CD4-positive, alpha-beta memory T cell (primary cell): ENCODE results near the gene SPACA1. TPM values are rescaled to one million over a fixed set of nuclear protein-coding genes. Genes with fewer than 3 reads are reported as not detected.

Source experiments
- CTCF ChIA-PET: fragments of 350-600 bp; sonication (Branson Sonifier 250); formaldehyde crosslinking; loops from one replicate; lab custom pipeline; 2021; ENCODE audit warnings: inconsistent platforms; ENCODE audit not compliant: partially characterized antibody; lab: Charles Lee
- POLR2A ChIA-PET: fragments of 350-600 bp; sonication (Branson Sonifier 250); formaldehyde crosslinking; loops from one replicate; lab custom pipeline; 2021; ENCODE audit not compliant: partially characterized antibody; lab: Charles Lee
- DNase-seq, 5 donors: peaks; one replicate each; pipeline versions ENCODE4 v3.0.0 to v3.0.0-alpha.2; 2020 to 2022; ENCODE audit warnings: mixed read lengths in 1 of 5
- H3K27ac ChIP-seq: one replicate; pipeline ENCODE4 v1.7.0; 2013; ENCODE audit warnings: low read depth, low read length
- H3K27me3 ChIP-seq: 2 replicates; pipeline ENCODE4 v1.7.0; 2013; ENCODE audit warnings: mild to moderate bottlenecking, low read length, moderate library complexity; ENCODE audit not compliant: insufficient read depth
- H3K36me3 ChIP-seq: 2 replicates; pipeline ENCODE4 v1.7.0; 2013; ENCODE audit warnings: mild to moderate bottlenecking, low read length, moderate library complexity; ENCODE audit not compliant: insufficient read depth
- H3K4me1 ChIP-seq: 2 replicates; pipeline ENCODE4 v1.7.0; 2013; ENCODE audit warnings: mild to moderate bottlenecking, low read length, moderate library complexity; ENCODE audit not compliant: insufficient read depth
- H3K4me3 ChIP-seq, 2 donors: one replicate each; pipeline ENCODE4 v1.7.0; 2013; ENCODE audit warnings: low read length in 2 of 2, mild to moderate bottlenecking in 1 of 2
- H3K9me3 ChIP-seq, 2 donors: one replicate each; pipeline ENCODE4 v1.7.0; 2013; ENCODE audit warnings: low read length in 2 of 2, control low read depth in 1 of 2; ENCODE audit not compliant: control insufficient read depth in 1 of 2
- H3K27ac Mint-ChIP-seq, 7 donors: one replicate each; pipeline ENCODE4 v1.8.0; 2020 to 2021; ENCODE audit warnings: mixed read lengths in 7 of 7, mild to moderate bottlenecking in 6 of 7, inconsistent platforms in 3 of 7, moderate library complexity in 3 of 7
- H3K27me3 Mint-ChIP-seq, 2 donors: one replicate each; pipeline ENCODE4 v1.8.0; 2020 to 2021; ENCODE audit warnings: mixed read lengths in 2 of 2
- H3K36me3 Mint-ChIP-seq, 2 donors: one replicate each; pipeline ENCODE4 v1.8.0; 2020 to 2021; ENCODE audit warnings: mixed read lengths in 2 of 2, inconsistent platforms in 1 of 2, mild to moderate bottlenecking in 1 of 2
- H3K4me1 Mint-ChIP-seq, 4 donors: one replicate each; pipeline ENCODE4 v1.8.0; 2020 to 2021; ENCODE audit warnings: mixed read lengths in 4 of 4, mild to moderate bottlenecking in 1 of 4
- H3K4me3 Mint-ChIP-seq, 8 donors: one replicate each; pipeline ENCODE4 v1.8.0; 2020 to 2021; ENCODE audit warnings: mixed read lengths in 8 of 8, mild to moderate bottlenecking in 7 of 8, moderate library complexity in 6 of 8, inconsistent platforms in 3 of 8
- H3K9me3 Mint-ChIP-seq, 8 donors: one replicate each; pipeline ENCODE4 v1.8.0; 2020 to 2021; ENCODE audit warnings: mixed read lengths in 8 of 8, mild to moderate bottlenecking in 5 of 8, inconsistent platforms in 3 of 8, moderate library complexity in 1 of 8
- intact Hi-C: fragments of 100-400 bp; cut with micrococcal nuclease; formaldehyde crosslinking; loops from one replicate; pipeline ENCODE4 v1.15.1; 2023
- polyA plus RNA-seq, 2 donors: library from polyadenylated mRNA; unstranded; fragments of 300-500 nt; fragmentation: Illumina TruSeq; gene quantifications; one replicate each; pipeline ENCODE4 v1.2.3, GENCODE V29; 2021
- total RNA-seq, 2 experiments: library from RNA; stranded (reverse); gene quantifications; one replicate each; pipeline ENCODE4 v1.2.3, GENCODE V29; 2021

SPACA1 gene
- total and polyA plus RNA-seq, 4 experiments from 2014 or later = not detected

DNA sequence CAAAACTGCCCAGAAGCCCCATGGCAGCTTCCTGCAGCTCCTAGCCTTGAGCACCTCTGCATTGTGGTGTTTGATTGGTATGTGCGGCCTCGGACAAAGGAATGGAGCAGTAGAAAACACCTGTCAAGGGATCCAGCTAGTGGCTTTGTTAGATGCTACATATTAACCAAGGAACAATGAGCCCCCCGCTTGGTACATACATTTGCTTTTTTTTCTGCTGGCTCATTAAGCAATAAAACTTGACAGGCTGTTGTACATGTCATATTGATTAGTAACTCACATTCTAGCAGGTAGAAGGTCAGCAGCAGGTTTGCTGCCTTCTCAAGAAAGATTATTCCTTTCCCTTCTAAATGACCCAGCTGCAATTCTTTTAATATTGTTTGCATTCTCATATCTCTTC is 937 bp downstream of the SPACA1 start:
- CTCF ChIA-PET = no interaction called here
- no peak overlapping the region for H3K4me3 Mint-ChIP-seq

GRCh38 chr6:88050140-88050818 is 2.6 kb downstream of the SPACA1 start:
- no peaks in the 10 kb centered on the region for H3K27me3 ChIP-seq
- Mint-ChIP-seq H3K4me3 (no peak overlapping the region), H3K4me1 (no peaks in the 10 kb centered on the region), H3K36me3 (no peaks in the 10 kb centered on the region), H3K27ac (no peak overlapping the region), H3K9me3 (peaks cover 0 to 3% (median 2%) of the 10 kb centered on the region in 8 donors), H3K27me3 (peaks cover 14 to 15% of the 10 kb centered on the region in 2 donors)
- intact Hi-C loops = no loop called here
- H3K27ac ChIP-seq = no peak overlapping the region
- POLR2A ChIA-PET = no interaction called here
- no peaks in the 10 kb centered on the region for H3K4me1 ChIP-seq
- no peak overlapping the region for H3K4me3 ChIP-seq
- CTCF ChIA-PET = no interaction called here
- DNase-seq = no peak
- H3K9me3 ChIP-seq = no peaks in the 10 kb centered on the region
- H3K36me3 ChIP-seq = no peaks in the 10 kb centered on the region

More for the DNA sequence above, 937 bp downstream of the SPACA1 start:
- no peaks in the 10 kb centered on the region for H3K36me3 ChIP-seq
- H3K27ac ChIP-seq = no peak overlapping the region
- Mint-ChIP-seq H3K27me3 (peaks cover 14 to 17% of the 10 kb centered on the region in 2 donors), H3K36me3 (no peaks in the 10 kb centered on the region), H3K4me1 (no peaks in the 10 kb centered on the region), H3K27ac (no peak overlapping the region), H3K9me3 (peaks cover 0 to 3% (median 1%) of the 10 kb centered on the region in 8 donors)
- no peak overlapping the region for H3K4me3 ChIP-seq
- DNase-seq = no peak
- no peaks in the 10 kb centered on the region for H3K4me1 ChIP-seq
- no peaks in the 10 kb centered on the region for H3K9me3 ChIP-seq
- intact Hi-C loops = no loop called here
- no peaks in the 10 kb centered on the region for H3K27me3 ChIP-seq
- POLR2A ChIA-PET = no interaction called here

- H3K4me1 ChIP-seq = no peaks in the 10 kb centered on the region
- Mint-ChIP-seq H3K4me3 (no peak overlapping the region), H3K27me3 (peaks cover 13 to 16% of the 10 kb centered on the region in 2 donors), H3K36me3 (no peaks in the 10 kb centered on the region), H3K27ac (no peak overlapping the region), H3K4me1 (no peaks in the 10 kb centered on the region), H3K9me3 (no peaks in the 10 kb centered on the region)
- ChIA-PET POLR2A (no interaction called here), CTCF (no interaction called here)
- intact Hi-C loops = no loop called here
- no peak overlapping the region for H3K27ac ChIP-seq
- no peaks in the 10 kb centered on the region for H3K36me3 ChIP-seq
- no peak for DNase-seq
- no peaks in the 10 kb centered on the region for H3K9me3 ChIP-seq
- no peaks in the 10 kb centered on the region for H3K27me3 ChIP-seq
- no peak overlapping the region for H3K4me3 ChIP-seq
Measured at GRCh38 chr6:88059191-88059590, 11.6 kb downstream of the SPACA1 start.

DNA sequence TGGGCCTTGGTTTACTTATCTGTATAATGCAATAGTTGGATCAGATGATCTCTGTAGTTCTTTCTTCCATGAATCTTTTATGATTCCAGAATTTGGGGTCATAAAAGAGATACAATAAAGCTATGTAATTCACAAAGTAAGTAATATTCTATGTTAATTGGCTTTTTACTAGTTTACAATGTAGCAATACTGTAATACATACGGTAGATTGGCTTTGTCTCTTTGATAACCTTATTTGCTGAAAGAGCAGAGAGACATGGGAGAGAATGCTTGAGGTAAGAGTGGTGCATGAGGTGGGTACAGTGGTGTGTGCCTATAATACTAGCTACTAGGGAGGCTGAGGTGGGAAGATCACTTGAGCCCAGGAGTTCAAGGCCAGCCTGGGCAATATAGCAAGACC is 14.7 kb downstream of the SPACA1 start:
- Histone ChIP-seq H3K4me3 (no peak overlapping the region), H3K4me1 (no peaks in the 10 kb centered on the region), H3K27ac (no peak overlapping the region), H3K36me3 (no peaks in the 10 kb centered on the region), H3K27me3 (no peaks in the 10 kb centered on the region), H3K9me3 (no peaks in the 10 kb centered on the region)
- H3K4me3 Mint-ChIP-seq = no peak overlapping the region
- peaks cover 0 to 2% (median 0%) of the 10 kb centered on the region in 8 donors for H3K9me3 Mint-ChIP-seq
- intact Hi-C loops = no loop called here
- no peaks in the 10 kb centered on the region for H3K36me3 Mint-ChIP-seq
- DNase-seq = no peak
- no peak overlapping the region for H3K27ac Mint-ChIP-seq
- POLR2A ChIA-PET = no interaction called here
- CTCF ChIA-PET = no interaction called here
- H3K4me1 Mint-ChIP-seq = no peaks in the 10 kb centered on the region
- H3K27me3 Mint-ChIP-seq = peaks cover 9 to 10% of the 10 kb centered on the region in 2 donors

GRCh38 chr6:88072462-88072861 is 24.8 kb downstream of the SPACA1 start:
- peaks cover 6% of the 10 kb centered on the region for H3K27me3 ChIP-seq
- H3K36me3 ChIP-seq = no peaks in the 10 kb centered on the region
- H3K9me3 Mint-ChIP-seq = peaks cover 0 to 8% (median 2%) of the 10 kb centered on the region in 8 donors

GRCh38 chr6:88074791-88075190 is 27.1 kb downstream of the SPACA1 start:
- Histone ChIP-seq H3K27ac (no peak overlapping the region), H3K9me3 (no peaks in the 10 kb centered on the region), H3K4me3 (no peak overlapping the region), H3K4me1 (no peaks in the 10 kb centered on the region), H3K36me3 (no peaks in the 10 kb centered on the region), H3K27me3 (peaks cover 6% of the 10 kb centered on the region)
- Mint-ChIP-seq H3K9me3 (peaks cover 0 to 8% (median 0%) of the 10 kb centered on the region in 8 donors), H3K36me3 (no peaks in the 10 kb centered on the region), H3K4me1 (no peaks in the 10 kb centered on the region), H3K27ac (no peak overlapping the region), H3K27me3 (peaks cover 11 to 16% of the 10 kb centered on the region in 2 donors), H3K4me3 (no peak overlapping the region)
- ChIA-PET CTCF (no interaction called here), POLR2A (no interaction called here)
- DNase-seq = no peak
- intact Hi-C loops = no loop called here

More at GRCh38 chr6:88072462-88072861, 24.8 kb downstream of the SPACA1 start:
- H3K27me3 Mint-ChIP-seq = peaks cover 11 to 14% of the 10 kb centered on the region in 2 donors
- POLR2A ChIA-PET = interaction anchor here (0.8 kb wide), 1 partner anchor 18 kb away, joined by 3 read pairs; no protein-coding TSS in a partner anchor
- no peak overlapping the region for H3K27ac Mint-ChIP-seq
- no peaks in the 10 kb centered on the region for H3K4me1 Mint-ChIP-seq
- DNase-seq = no peak
- H3K27ac ChIP-seq = no peak overlapping the region
- no peak overlapping the region for H3K4me3 Mint-ChIP-seq
- H3K4me3 ChIP-seq = no peak overlapping the region
- intact Hi-C loops = no loop called here
- no peaks in the 10 kb centered on the region for H3K4me1 ChIP-seq
- H3K9me3 ChIP-seq = no peaks in the 10 kb centered on the region
- no peaks in the 10 kb centered on the region for H3K36me3 Mint-ChIP-seq
- CTCF ChIA-PET = no interaction called here

GRCh38 chr6:88077305-88077704 is 29.7 kb downstream of the SPACA1 start:
- no peak for DNase-seq
- Mint-ChIP-seq H3K4me3 (no peak overlapping the region), H3K27ac (no peak overlapping the region), H3K27me3 (peaks cover 6 to 15% of the 10 kb centered on the region in 2 donors), H3K4me1 (no peaks in the 10 kb centered on the region), H3K36me3 (no peaks in the 10 kb centered on the region), H3K9me3 (peaks cover 0 to 4% (median 0%) of the 10 kb centered on the region in 8 donors)
- Histone ChIP-seq H3K27ac (no peak overlapping the region), H3K4me1 (no peaks in the 10 kb centered on the region), H3K36me3 (no peaks in the 10 kb centered on the region), H3K9me3 (no peaks in the 10 kb centered on the region), H3K27me3 (no peaks in the 10 kb centered on the region), H3K4me3 (no peak overlapping the region)
- CTCF ChIA-PET = no interaction called here
- intact Hi-C loops = no loop called here
- POLR2A ChIA-PET = no interaction called here
